Measurements from ENCODE around the gene TRIM65. TPM values are rescaled to one million over a fixed set of nuclear protein-coding genes. Genes with fewer than 3 reads are reported as not detected.

Gene TRIM65
- total RNA-seq, 4 donors from 2014 or later: 14.0 to 22.7 (median 16.9) TPM

DNA sequence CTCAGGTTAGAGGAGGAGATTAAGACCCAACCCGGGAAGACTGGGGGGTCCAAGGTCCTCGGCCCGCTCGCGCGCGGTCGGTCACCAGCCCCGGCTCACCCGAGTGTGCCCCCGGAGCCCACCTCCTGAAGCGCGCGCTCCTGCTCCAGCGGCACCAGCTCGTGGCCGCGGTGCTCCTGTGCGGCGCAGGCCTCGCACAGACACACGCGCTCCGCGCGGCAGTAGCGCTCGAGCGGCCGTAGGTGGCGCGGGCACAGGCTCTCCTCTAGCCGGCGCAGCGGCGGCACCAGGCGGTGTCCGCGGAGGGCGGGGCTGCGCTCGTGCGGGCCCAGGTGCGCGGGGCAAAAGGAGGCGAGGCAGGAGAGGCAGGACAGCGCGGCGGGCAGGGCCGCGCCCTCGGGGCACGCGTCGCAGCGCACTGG is 19.0 kb downstream of the TRIM65 start:
- peak; percentile 28 to 53 for TF ChIP-seq POLR2A (IDR thresholded peaks at IDR 0.05)
- TF ChIP-seq, protein P1, sequence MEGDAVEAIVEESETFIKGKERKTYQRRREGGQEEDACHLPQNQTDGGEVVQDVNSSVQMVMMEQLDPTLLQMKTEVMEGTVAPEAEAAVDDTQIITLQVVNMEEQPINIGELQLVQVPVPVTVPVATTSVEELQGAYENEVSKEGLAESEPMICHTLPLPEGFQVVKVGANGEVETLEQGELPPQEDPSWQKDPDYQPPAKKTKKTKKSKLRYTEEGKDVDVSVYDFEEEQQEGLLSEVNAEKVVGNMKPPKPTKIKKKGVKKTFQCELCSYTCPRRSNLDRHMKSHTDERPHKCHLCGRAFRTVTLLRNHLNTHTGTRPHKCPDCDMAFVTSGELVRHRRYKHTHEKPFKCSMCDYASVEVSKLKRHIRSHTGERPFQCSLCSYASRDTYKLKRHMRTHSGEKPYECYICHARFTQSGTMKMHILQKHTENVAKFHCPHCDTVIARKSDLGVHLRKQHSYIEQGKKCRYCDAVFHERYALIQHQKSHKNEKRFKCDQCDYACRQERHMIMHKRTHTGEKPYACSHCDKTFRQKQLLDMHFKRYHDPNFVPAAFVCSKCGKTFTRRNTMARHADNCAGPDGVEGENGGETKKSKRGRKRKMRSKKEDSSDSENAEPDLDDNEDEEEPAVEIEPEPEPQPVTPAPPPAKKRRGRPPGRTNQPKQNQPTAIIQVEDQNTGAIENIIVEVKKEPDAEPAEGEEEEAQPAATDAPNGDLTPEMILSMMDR (IDR thresholded peaks at IDR 0.05): peak; percentile 29 to 86 (median 70)
- no peaks in the 10 kb centered on the region for H3K27me3 ChIP-seq
- H3K4me3 ChIP-seq: peak overlapping the region; percentile 59 to 74 (median 69)
- H3K4me1 ChIP-seq: peaks cover 3 to 42% (median 29%) of the 10 kb centered on the region in 4 donors
- DNase-seq: peak; percentile 62 to 91 (median 89)
- peaks cover 0 to 18% (median 0%) of the 10 kb centered on the region in 3 donors for H3K36me3 ChIP-seq
- peak overlapping the region; percentile 86 to 95 (median 92) for H3K27ac ChIP-seq
- H3K9me3 ChIP-seq: no peaks in the 10 kb centered on the region

DNA sequence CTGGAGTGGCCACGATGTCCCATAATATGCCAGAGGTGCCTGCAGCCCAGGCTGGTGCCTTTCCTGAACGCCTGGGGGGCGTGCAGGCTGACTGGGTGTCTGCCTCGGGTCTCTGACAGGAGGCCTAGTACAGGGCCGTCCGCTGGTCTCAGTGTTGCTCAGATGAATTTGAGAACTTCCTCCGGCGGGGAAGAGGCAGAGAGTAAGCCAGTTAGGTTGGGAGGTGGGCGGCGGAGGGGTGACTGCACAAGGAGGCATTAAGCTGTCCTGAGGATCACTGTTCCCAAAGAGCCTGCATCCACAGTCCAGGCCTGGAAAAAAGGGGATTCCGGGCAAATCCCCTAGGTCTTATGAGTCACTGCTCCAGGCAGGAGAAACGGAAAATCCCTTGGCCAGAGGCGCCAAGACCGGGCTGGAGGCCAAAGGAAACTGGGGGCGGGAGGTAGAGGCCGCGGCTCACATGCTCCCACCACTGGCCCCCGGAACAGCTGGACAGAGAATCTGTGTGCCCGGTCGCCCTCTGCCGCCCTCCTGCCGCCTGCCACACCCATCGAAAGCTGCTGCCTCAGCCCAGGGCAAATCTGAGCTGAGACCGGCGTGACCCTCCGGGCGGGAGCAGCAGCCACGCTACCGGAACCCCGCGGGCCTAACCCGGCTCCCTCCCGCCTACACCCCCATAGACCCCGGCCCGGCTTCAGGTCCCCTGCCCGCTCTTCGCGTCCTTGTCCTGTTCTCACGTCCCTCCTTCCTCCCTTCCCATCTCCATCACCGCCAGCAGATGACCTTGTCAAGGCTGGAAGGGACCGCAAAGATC is 19.6 kb downstream of the TRIM65 start:
- TF ChIP-seq POLR2A (IDR thresholded peaks at IDR 0.05): no peak
- TF ChIP-seq, protein P1 (IDR thresholded peaks at IDR 0.05): no peak
- H3K9me3 ChIP-seq: no peaks in the 10 kb centered on the region
- peak overlapping the region; percentile 86 to 95 (median 92) for H3K27ac ChIP-seq
- peak; percentile 56 to 89 (median 82) for DNase-seq
- H3K36me3 ChIP-seq: peaks cover 0 to 18% (median 0%) of the 10 kb centered on the region in 3 donors
- peak overlapping the region; percentile 59 to 74 (median 69) for H3K4me3 ChIP-seq
- H3K4me1 ChIP-seq: peaks cover 3 to 47% (median 29%) of the 10 kb centered on the region in 4 donors
- no peaks in the 10 kb centered on the region for H3K27me3 ChIP-seq

DNA sequence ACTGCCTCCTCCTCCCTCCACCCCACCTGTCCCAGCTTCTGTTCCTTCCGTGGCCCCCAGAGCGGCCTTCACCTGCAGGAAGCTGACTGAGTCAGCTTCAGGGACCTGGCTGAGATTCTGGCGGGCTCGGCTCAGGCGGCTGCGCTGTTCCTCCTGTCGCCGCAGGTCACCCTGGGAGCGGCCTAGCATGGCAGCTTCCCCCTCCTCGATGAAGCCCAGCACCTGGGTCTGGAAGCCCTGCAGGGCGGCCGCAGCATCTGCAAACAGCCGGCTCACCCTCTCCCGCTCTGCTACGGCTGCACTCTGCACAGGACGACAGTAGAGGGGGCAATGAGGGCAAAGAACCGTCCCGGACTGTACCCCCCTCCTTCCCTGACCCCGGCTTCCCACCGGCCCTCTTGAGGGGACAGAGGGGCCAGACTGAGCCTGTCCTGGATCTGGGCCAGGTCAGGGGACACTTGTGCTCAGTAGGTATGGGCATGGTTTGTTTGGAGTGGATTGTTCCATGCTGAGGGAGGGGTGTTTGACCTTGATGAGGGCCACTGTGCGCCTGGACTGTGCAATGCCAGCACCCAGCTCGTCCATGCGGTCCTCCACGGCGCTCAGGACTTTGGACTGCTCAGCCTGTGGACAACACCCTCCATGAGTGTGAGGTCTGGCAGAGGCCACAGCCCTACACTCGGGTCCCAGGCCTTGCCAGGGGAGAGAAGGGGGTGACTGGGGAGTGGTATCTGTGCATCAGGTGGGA is 20.4 kb downstream of the TRIM65 start:
- Histone ChIP-seq H3K4me1 (peaks cover 3 to 47% (median 29%) of the 10 kb centered on the region in 4 donors), H3K36me3 (peaks cover 0 to 18% (median 0%) of the 10 kb centered on the region in 3 donors), H3K27me3 (no peaks in the 10 kb centered on the region), H3K9me3 (no peaks in the 10 kb centered on the region), H3K4me3 (peak overlapping the region; percentile 59 to 74 (median 69)), H3K27ac (peak overlapping the region; percentile 86 to 95 (median 92))
- TF ChIP-seq POLR2A (IDR thresholded peaks at IDR 0.05): peak; percentile 45 to 52
- TF ChIP-seq, protein P1 (IDR thresholded peaks at IDR 0.05): peak in 4 of 6 experiments; percentile 17 to 35 (median 22)
- DNase-seq: peak; percentile 81 to 91 (median 82)

DNA sequence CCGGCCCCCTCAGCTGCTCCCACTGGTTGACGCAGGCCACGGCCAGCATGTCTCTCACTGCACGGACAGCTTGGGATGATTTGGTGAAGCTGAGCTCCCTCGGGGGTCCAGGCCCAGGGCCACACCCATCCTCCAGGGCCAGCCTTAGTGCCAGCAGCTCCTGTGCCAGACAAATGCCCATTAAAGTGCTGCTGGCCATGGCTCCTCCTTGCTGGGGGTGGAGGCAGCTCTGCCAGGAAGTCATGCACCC is 20.9 kb downstream of the TRIM65 start:
- Histone ChIP-seq H3K27ac (peak overlapping the region; percentile 86 to 95 (median 92)), H3K27me3 (no peaks in the 10 kb centered on the region), H3K4me3 (peak overlapping the region in 3 of 4 donors; percentile 68 to 74 (median 70)), H3K9me3 (no peaks in the 10 kb centered on the region), H3K4me1 (peaks cover 3 to 47% (median 29%) of the 10 kb centered on the region in 4 donors), H3K36me3 (peaks cover 0 to 18% (median 0%) of the 10 kb centered on the region in 3 donors)
- no peak for DNase-seq
- no peak for TF ChIP-seq POLR2A (IDR thresholded peaks at IDR 0.05)
- TF ChIP-seq, protein P1 (IDR thresholded peaks at IDR 0.05): no peak

DNA sequence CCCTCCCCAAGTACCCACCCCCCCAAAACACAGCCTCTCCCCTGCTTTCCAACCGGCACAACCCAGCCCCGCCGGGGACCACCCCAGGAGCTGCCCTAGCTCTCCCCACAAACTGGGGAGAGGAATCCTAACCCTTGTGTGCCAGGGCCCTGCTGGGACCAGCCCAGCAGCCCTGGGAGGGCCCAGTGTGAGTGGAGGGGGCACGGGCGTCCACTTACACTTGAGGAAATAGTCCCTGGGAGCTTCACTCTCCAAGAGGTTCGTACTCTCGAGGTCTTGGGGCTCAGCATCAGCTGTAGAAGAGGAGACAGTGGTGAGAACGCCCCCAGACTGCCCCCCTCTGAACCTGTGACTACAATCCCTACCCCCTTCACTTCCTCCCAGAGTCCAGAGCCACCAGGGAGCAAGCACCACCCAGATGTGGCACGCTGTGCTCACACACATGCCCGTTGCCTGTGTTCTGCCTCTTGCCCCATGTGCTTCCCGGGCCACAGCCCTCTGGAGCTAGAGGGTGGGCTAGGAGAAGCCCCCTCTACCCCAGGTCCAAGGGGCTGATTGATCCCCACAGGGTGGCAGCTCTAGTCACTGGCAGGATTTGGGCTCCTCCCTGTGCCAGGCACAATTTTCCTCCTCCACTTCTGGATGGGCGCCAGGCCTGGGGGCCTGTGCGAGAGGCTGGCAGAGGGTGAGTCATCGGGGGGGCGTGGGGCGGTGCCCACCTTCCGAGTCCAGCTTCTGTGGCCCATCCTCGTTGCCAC is 21.4 kb downstream of the TRIM65 start:
- no peak for TF ChIP-seq POLR2A (IDR thresholded peaks at IDR 0.05)
- Histone ChIP-seq H3K4me1 (peaks cover 3 to 51% (median 29%) of the 10 kb centered on the region in 4 donors), H3K27me3 (no peaks in the 10 kb centered on the region), H3K36me3 (peaks cover 0 to 18% (median 0%) of the 10 kb centered on the region in 3 donors), H3K27ac (peak overlapping the region; percentile 86 to 95 (median 92)), H3K9me3 (no peaks in the 10 kb centered on the region), H3K4me3 (peak overlapping the region in 3 of 4 donors; percentile 68 to 74 (median 70))
- DNase-seq: no peak
